Thoracic aorta (tissue), 2 donors: Measurements from ENCODE around the gene TCF7L2. TPM values are rescaled to one million over a fixed set of nuclear protein-coding genes. Genes with fewer than 3 reads are reported as not detected.

Experiments
- ATAC-seq: fragments of 150-250 bp; one replicate; pipeline ENCODE4 v1.8.0; 2017; ENCODE audit warnings: low read depth; ENCODE audit not compliant: insufficient number of reproducible peaks, low FRiP score
- DNase-seq: peaks from one replicate; pipeline ENCODE4 v3.0.0-alpha.2; 2020; ENCODE audit warnings: low spot score
- H3K27ac ChIP-seq, 2 donors: fragments of 200-600 bp; sonication (generic); 1 replicate in 1 of 2; 2 replicates in 1 of 2; pipeline ENCODE4 v1.5.1; 2016; ENCODE audit warnings: mild to moderate bottlenecking in 2 of 2, moderate library complexity in 2 of 2
- H3K27me3 ChIP-seq: fragments of 200-600 bp; sonication (generic); replicated peaks from 2 replicates; pipeline ENCODE4 v1.6.0; 2016; ENCODE audit warnings: mild to moderate bottlenecking; ENCODE audit not compliant: insufficient read depth
- H3K36me3 ChIP-seq: fragments of 200-600 bp; sonication (generic); one replicate; pipeline ENCODE4 v1.5.1; 2016
- H3K4me1 ChIP-seq, 2 donors: fragments of 200-600 bp; sonication (generic); 1 replicate in 1 of 2; 2 replicates in 1 of 2; pipeline versions ENCODE4 v1.5.1 to v1.6.0; 2016; ENCODE audit warnings: low read depth in 2 of 2, mild to moderate bottlenecking in 1 of 2; ENCODE audit not compliant: control insufficient read depth in 1 of 2
- H3K4me3 ChIP-seq: fragments of 200-600 bp; sonication (generic); 2 replicates; pipeline ENCODE4 v1.5.1; 2016; ENCODE audit warnings: mild to moderate bottlenecking
- H3K9me3 ChIP-seq: fragments of 200-600 bp; sonication (generic); 2 replicates; pipeline ENCODE4 v1.5.1; 2016
- total RNA-seq, 2 donors: library from RNA; depleted of rRNA; stranded (reverse); fragments of >200 nt; gene quantifications; one replicate each; pipeline versions ENCODE4 v1.1.0 to v1.2.3, GENCODE V29; 2016
- TF ChIP-seq, protein P1 (sequence below): fragments of 200-600 bp; sonication (generic); IDR thresholded peaks from one replicate; pipeline ENCODE4 v1.5.1; 2019; ENCODE audit warnings: antibody characterized with exemption

TCF7L2 gene
- total RNA-seq, 2 donors from 2014 or later, result 21.4 to 50.5 TPM

DNA sequence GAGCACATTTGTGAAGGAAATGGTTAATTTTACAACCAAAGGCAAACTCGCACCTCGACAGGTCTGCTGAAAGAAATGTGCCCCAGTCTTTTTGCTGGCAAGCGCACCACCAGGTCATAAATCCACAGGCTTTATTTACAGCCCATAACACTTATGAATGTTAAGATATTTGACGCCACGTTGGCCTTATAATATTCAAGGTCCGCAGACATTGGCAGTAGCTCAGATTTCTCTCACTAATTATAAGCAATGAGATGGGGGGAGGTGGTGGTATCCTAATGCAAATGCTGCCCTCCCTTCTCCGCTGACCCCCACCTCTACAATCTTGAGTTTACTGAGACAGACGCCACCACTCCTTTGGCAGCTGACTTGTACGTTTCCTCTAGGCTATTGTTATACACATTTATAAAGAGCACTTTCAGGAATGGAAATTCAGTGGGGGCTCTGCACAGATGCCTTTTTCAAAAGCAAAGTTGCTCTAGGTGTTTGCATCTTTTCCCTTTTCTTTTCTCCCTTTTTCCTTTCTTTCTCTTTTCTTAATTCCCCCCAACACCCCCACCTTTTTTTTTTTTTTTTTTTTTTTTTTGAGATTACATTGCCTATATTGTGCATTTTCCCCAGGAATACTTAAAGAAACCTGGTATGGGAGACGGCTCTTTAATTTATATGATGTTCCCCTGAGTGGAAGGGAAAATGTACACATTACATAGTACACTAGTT, 6.7 kb downstream of the TCF7L2 start:
- H3K27ac ChIP-seq, result peak overlapping the region in 1 of 2 donors; percentile 88
- DNase-seq (no peak), ATAC-seq (no peak)
- peaks cover 27 to 77% of the 10 kb centered on the region in 2 donors for H3K4me1 ChIP-seq
- no peaks in the 10 kb centered on the region for H3K36me3 ChIP-seq
- TF ChIP-seq, protein P1, sequence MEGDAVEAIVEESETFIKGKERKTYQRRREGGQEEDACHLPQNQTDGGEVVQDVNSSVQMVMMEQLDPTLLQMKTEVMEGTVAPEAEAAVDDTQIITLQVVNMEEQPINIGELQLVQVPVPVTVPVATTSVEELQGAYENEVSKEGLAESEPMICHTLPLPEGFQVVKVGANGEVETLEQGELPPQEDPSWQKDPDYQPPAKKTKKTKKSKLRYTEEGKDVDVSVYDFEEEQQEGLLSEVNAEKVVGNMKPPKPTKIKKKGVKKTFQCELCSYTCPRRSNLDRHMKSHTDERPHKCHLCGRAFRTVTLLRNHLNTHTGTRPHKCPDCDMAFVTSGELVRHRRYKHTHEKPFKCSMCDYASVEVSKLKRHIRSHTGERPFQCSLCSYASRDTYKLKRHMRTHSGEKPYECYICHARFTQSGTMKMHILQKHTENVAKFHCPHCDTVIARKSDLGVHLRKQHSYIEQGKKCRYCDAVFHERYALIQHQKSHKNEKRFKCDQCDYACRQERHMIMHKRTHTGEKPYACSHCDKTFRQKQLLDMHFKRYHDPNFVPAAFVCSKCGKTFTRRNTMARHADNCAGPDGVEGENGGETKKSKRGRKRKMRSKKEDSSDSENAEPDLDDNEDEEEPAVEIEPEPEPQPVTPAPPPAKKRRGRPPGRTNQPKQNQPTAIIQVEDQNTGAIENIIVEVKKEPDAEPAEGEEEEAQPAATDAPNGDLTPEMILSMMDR, result no peak
- no peaks in the 10 kb centered on the region for H3K27me3 ChIP-seq
- no peaks in the 10 kb centered on the region for H3K9me3 ChIP-seq
- H3K4me3 ChIP-seq, result no peak overlapping the region

DNA sequence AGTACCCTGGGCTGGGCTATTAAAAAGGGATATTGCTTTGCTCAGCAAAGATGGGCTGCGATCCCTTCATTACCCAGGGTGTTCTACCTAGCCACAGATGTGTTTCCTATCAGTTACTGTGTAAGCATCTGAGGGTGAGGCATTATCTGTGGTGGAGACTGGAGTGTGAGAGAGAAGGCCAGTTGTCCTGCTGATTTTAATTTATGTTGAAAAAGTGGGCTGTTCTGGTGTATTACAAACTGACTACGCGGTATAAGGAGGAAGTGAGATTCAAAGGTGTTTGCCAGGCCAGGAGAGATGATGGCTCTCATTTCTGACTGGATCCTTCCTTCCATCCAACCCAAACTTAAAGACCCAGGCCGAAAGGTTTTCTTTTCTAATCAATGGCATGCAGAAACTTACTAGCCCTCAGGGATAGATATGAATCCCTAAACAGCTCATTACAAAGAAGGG, 7.6 kb downstream of the TCF7L2 start:
- H3K4me1 ChIP-seq, result peaks cover 27 to 86% of the 10 kb centered on the region in 2 donors

GRCh38 chr10:112958275-112958995, 8.4 kb downstream of the TCF7L2 start:
- Histone ChIP-seq H3K27me3 (no peaks in the 10 kb centered on the region), H3K9me3 (no peaks in the 10 kb centered on the region), H3K36me3 (no peaks in the 10 kb centered on the region), H3K4me3 (no peak overlapping the region), H3K4me1 (peaks cover 29 to 88% of the 10 kb centered on the region in 2 donors), H3K27ac (no peak overlapping the region)
- ATAC-seq (no peak), DNase-seq (no peak)
- TF ChIP-seq, protein P1, result no peak

More for the DNA sequence above, 7.6 kb downstream of the TCF7L2 start:
- H3K4me3 ChIP-seq, result no peak overlapping the region
- no peaks in the 10 kb centered on the region for H3K27me3 ChIP-seq
- DNase-seq (no peak), ATAC-seq (no peak)
- TF ChIP-seq, protein P1, result no peak
- H3K9me3 ChIP-seq, result no peaks in the 10 kb centered on the region
- no peak overlapping the region for H3K27ac ChIP-seq
- no peaks in the 10 kb centered on the region for H3K36me3 ChIP-seq

DNA sequence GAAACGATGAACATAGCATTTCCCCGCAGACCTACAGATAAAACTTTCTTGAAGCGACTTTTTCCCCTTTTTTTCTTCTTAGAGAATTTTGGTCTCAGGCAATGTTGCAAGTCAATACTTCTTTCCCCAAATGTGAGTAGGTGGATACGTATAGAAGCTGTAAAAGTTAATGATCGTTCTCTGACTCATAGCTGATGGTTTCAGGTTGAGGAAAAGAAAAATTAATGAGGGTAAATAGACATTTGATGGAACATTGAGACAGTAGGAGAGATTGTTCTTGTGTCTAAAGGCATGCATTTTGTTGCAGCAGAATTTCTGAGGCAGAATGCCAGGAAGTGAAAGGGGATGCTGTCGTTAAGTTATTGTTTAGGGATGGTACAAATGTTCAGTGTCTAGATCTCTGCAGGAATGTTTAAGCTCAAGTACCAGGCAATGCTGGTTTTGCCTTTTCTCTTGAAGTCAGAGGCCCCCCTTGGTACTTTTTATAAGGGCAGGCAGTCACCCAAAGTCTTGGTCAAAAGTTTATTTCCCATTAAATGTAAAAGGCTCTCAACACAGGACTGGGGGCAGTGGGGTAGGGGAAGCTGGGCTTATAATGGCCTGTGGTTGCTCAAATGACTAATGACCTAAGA, 9.3 kb downstream of the TCF7L2 start:
- ATAC-seq (no peak), DNase-seq (no peak)
- Histone ChIP-seq H3K4me3 (no peak overlapping the region), H3K27me3 (no peaks in the 10 kb centered on the region), H3K4me1 (peaks cover 25 to 88% of the 10 kb centered on the region in 2 donors), H3K9me3 (no peaks in the 10 kb centered on the region), H3K36me3 (no peaks in the 10 kb centered on the region), H3K27ac (no peak overlapping the region)
- TF ChIP-seq, protein P1, result no peak

GRCh38 chr10:112960151-112960681, 10.2 kb downstream of the TCF7L2 start:
- no peaks in the 10 kb centered on the region for H3K27me3 ChIP-seq
- ATAC-seq (no peak), DNase-seq (no peak)
- TF ChIP-seq, protein P1, result no peak
- H3K4me1 ChIP-seq, result peaks cover 19 to 87% of the 10 kb centered on the region in 2 donors
- H3K4me3 ChIP-seq, result no peak overlapping the region
- no peaks in the 10 kb centered on the region for H3K9me3 ChIP-seq
- H3K27ac ChIP-seq, result no peak overlapping the region
- H3K36me3 ChIP-seq, result no peaks in the 10 kb centered on the region
